NCI-H2107 (cell line): ENCODE data around the gene TDRD1.

ENCODE experiments used
- DNase-seq: peaks from one replicate; lab custom pipeline; 2025; lab: John Stamatoyannopoulos, UW

The TDRD1 gene

GRCh38 chr10:114176511-114176910 is 2.6 kb upstream of the TDRD1 start:
- DNase-seq, result no peak

- DNase-seq, result no peak
Observed at GRCh38 chr10:114179747-114180146, 594 bp downstream of the TDRD1 start.

- no peak for DNase-seq
Observed at GRCh38 chr10:114180937-114181336, 1.8 kb downstream of the TDRD1 start.

- DNase-seq, result no peak
Observed at GRCh38 chr10:114181971-114182370, 2.8 kb downstream of the TDRD1 start.

GRCh38 chr10:114183563-114183962 is 4.4 kb downstream of the TDRD1 start:
- no peak for DNase-seq

GRCh38 chr10:114184276-114184675 is 5.1 kb downstream of the TDRD1 start:
- no peak for DNase-seq

GRCh38 chr10:114188001-114188400 is 8.8 kb downstream of the TDRD1 start:
- DNase-seq, result no peak

GRCh38 chr10:114188900-114189299 is 9.7 kb downstream of the TDRD1 start:
- DNase-seq, result no peak

- DNase-seq, result no peak
Observed at GRCh38 chr10:114189700-114190099, 10.5 kb downstream of the TDRD1 start.

- no peak for DNase-seq
Observed at GRCh38 chr10:114195079-114195478, 15.9 kb downstream of the TDRD1 start.

- DNase-seq, result no peak
Observed at GRCh38 chr10:114199239-114199638, 20.1 kb downstream of the TDRD1 start.

GRCh38 chr10:114202812-114203211 is 23.7 kb downstream of the TDRD1 start:
- DNase-seq, result no peak

- DNase-seq, result no peak
Observed at GRCh38 chr10:114206902-114207301, 27.7 kb downstream of the TDRD1 start.

GRCh38 chr10:114207349-114207748 is 28.2 kb downstream of the TDRD1 start:
- no peak for DNase-seq

- no peak for DNase-seq
Observed at GRCh38 chr10:114208351-114208750, 29.2 kb downstream of the TDRD1 start.

GRCh38 chr10:114212153-114212552 is 33.0 kb downstream of the TDRD1 start:
- DNase-seq, result no peak

- no peak for DNase-seq
Observed at GRCh38 chr10:114215033-114215432, 35.9 kb downstream of the TDRD1 start.

- DNase-seq, result no peak
Observed at GRCh38 chr10:114220281-114220680, 41.1 kb downstream of the TDRD1 start.

GRCh38 chr10:114221235-114221634 is 42.1 kb downstream of the TDRD1 start:
- no peak for DNase-seq

GRCh38 chr10:114223066-114223465 is 43.9 kb downstream of the TDRD1 start:
- no peak for DNase-seq

GRCh38 chr10:114228156-114228555 is 49.0 kb downstream of the TDRD1 start:
- no peak for DNase-seq

GRCh38 chr10:114232561-114233176 is 53.5 kb downstream of the TDRD1 start:
- DNase-seq, result no peak

GRCh38 chr10:114233482-114233881 is 54.3 kb downstream of the TDRD1 start:
- DNase-seq, result no peak

- DNase-seq, result no peak
Observed at GRCh38 chr10:114234132-114234531, 55.0 kb downstream of the TDRD1 start.
